Activated CD4-positive, CD25-positive, alpha-beta regulatory T cell treated with anti-CD3 and anti-CD28 coated beads, Interleukin-2, amount 50 U/mL, for 72 hours (primary cell): ENCODE results near the gene CLIC5.

Experiments used
- DNase-seq: peaks from one replicate; pipeline ENCODE4 v3.0.0; 2021

Gene CLIC5

DNA sequence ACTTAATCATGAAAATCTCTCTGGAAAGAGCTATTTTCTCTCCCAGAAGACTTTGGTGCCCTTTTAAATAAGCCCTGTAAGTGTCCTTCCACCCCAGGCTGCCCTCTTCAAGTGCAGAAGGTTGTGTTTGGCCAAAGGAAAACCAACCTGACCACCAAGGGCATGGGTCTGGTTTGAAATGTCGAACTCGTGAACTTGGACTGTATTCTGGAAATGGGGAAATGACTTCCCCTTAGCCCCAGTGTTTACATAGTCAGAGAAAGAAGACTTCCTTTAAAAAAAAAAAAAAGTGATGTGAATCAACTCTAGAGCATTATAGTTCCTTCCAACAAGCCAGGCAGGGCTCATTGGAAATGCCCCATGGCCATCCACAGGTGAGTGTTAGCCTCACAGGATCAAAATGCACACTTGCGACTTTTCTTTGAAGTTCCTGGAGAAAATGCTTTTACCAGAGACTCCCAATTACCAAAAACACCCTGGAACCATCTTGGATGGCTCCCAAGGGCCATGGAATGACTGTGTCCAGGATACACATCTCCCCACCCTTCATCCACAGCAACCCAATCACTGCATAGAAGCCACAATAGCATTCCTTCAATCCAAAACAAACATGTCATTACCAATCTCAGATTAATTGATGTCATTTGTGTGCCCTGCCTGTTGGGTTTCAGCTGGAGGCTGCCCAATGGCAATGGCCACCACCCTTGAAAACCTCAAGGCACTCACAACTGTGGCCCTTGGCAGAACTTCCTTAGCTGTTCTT lies 133.8 kb downstream of the CLIC5 start:
- DNase-seq, result no peak

DNA sequence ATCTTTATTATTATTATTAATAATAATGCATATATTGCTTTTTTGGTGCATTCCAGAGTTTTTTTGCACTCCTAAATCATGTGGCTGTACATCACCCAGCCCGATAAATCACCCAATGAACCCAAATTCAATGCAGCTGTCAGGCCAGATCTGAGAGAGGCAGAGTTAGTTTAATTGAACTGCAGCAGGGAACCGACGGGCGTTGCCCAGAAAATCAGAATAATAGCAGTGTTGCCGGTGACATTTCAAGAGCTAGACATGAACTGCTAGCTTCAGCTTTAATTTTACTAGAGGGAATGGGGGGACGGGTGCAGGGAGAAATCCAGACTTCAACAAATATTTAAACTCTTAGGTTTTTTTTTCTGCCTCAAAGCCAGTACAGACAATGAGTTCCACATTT lies 135.0 kb downstream of the CLIC5 start:
- DNase-seq, result no peak

DNA sequence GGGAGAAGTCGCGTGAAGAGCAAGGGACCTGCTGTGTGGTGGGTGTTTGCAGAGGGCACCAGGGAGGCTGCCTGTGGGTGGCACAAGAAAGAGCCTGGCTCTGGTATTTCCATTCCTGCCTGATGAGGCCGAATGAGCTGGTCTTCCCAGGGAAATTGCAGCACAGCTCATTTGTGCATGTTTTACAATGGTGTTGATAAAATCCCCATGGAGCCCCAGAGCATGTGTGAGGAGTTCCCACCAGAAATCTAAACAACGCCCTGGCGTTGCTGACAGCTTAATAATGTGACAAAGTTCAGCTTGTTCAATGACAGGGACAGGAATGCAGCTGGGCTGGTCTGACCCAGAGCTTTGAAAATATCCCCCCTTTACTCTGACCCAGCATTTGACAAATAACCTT lies 135.5 kb downstream of the CLIC5 start:
- DNase-seq, result no peak

DNA sequence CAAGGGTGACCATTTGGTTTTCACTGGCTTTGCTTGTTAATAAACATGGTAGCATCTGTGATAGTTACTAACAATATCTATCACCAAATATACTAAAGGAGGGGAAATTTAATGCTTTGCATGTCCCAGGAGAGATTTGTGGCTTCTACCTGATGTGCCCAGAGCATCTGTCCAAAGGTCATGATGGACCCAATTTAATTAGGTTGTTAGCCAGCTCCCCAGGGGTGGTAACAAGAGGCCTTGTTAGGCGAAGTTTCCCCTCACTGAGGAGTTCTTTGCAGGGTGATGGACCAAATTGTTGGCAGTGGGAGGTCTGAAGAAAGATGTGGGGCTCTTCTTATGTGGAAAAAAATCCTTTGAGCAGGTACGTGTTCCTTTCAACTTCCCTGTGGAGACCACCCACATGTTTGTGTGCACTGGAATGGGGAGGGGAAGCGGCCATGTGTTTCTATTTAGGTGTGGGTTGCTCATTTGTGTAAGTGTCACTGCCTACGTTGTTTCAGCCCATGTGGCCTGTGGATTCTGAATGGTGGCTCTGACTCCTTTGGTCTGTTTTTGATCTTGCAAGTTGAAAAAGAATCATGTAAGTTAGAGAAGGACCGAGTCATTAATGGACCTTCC lies 137.6 kb downstream of the CLIC5 start:
- DNase-seq, result no peak

DNA sequence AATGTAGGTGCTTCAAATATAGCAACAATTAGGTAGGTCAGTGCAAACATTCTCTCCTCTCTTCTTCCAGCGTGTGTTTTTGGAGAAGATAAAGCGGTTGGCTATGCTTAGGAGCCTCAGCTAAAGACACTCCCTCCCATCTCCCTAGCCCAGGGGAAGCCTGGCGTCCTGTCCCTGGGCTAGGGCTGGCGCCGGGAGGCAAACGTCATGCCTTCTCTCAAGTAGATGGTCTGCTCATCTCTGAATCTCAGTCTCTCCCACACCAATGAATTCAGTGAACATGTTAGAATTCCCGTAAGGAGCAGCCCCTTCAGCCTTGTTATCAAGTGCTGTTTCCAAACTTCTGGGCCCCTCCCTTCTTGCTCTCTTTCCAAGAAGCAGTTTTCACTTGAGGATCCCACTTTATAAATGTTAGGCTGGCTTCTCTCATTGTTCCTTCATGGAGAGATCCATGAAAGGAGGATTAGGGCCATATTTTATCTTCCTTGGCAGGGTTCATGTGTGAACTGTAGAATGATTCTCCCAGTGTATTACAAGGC lies 142.8 kb downstream of the CLIC5 start:
- DNase-seq, result no peak

DNA sequence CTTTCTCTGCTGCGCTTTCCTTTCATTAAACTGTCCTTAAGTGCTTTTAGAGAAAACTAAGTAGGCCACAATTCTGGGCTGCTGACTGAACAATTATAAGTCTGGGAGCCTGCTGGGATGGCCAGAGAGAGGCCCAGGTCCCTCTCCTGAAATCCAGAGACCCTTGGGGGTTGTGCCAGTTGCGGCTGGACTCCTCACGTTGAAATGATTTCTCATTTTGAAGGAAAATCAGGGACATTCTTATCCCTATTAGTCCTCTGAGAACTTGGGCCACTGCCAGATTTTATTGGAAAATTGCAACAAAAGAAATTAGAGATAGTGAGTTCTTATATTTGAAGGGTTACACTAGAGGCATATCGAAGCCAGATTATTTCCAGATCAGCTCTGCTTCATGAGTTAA lies 145.1 kb downstream of the CLIC5 start:
- DNase-seq, result no peak

DNA sequence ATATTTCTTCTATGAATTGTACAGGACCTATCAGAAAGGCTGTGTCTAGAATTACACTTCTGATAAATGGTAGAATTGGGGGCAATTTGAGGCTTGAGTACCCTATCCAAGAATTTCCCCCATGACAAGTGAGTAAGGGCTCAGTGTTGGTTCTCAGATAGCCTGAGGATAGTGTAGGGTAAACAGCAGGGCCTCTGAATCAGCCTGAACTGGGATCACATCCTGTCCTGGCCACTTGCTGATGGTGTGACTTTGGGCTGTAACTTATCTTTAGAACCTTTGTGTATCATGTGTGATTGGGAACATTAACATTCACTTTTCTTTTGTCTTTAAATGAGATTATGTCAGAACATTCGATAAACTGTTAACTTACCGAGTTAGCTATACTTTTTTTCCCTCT lies 151.0 kb downstream of the CLIC5 start:
- DNase-seq, result no peak

DNA sequence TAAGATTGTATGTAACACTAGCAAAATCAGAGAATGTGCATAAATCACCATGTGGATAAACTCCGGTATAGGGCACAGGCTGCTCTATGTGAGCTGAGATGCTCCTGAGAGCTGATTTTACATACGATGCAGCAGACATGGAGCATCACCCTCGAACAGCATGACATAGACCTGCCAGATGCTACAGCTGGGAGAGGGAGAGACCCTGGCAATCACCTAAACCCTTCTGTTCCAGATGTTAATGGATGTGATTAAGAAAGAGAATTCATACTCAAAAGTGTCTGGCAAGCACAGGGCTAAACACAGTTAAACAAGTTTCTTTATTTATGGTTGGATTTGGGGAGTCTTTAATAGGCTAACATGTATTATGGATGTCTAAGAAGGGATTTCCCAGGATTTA lies 157.0 kb downstream of the CLIC5 start:
- no peak for DNase-seq

DNA sequence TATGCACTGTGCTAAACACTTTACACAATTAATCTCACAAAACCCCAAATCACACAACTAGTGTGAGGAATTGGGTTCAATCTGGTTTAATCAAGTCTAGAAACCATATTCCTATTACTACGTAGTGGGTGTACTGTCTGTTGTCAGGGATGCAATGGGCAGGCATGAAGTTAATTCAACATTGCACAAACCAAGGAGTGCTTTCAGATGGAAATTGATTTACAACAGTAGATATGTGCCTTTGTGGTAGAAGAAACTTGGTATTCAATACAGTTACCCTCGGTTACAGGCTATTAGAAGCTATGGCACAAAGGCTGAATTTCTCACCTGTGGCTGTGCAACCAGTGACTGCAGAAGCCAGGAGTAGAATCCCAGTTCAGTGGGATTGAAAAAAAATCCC lies 157.8 kb downstream of the CLIC5 start:
- DNase-seq, result no peak

DNA sequence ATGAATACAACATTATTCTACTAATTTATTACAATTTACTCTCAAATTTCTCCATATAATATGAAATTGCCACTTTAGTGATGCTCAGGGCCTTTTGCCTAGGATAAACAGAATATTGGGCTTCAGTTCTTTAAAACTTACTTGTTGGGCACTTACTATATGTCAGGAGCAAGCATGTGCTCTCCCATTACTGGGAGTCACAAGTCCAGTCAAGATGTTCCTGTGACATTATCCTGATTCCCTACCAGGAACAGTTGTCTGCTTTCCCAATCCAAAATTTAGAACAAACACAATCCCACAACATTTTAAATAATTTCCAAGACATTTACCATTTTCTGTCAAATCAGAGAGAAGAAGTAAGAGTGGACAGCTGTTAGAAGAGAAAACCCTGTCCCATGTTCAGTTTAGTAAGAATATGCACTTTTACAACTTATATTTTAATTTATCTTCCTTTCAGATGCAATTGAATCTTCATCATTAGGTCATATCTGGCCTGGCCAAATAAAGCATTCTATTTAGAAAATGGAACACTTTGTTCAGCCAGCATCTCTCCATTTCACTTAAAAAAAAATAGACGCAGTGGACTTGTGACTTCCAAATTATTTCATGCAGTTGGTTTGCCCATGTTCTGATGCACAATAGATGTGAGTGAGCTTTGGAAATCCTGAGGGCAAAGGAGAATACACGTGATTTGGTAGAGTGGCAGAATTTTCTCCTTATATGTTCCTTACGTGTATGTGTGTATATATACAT lies 159.8 kb downstream of the CLIC5 start:
- DNase-seq, result no peak

DNA sequence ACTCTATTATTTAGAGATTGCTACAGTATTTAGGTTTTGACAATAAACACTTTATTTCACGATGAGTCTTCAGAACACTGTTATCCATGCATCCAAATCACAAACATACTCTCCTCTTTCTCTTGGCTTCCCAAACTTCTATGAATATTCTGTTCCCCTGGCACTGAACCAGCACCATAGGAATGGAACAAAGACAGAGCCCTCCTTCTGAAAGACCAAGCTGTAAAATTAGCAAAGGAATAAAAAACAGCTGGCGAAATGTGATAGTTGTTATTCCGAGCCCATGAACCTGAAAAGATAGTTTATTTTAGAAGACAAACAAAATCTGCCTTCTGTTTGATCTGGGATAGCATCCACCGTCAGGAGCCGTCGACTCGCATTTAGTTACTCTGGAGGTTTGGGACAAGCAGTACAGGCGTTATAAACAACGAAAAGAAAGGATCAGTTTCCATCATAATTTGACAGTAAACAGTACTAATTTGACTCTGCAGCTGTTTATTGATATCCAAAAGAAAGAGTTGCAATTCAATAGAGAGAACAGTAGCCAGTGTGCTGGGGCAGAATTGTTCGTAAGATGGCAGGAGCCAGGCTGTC lies 161.4 kb downstream of the CLIC5 start:
- DNase-seq, result no peak

DNA sequence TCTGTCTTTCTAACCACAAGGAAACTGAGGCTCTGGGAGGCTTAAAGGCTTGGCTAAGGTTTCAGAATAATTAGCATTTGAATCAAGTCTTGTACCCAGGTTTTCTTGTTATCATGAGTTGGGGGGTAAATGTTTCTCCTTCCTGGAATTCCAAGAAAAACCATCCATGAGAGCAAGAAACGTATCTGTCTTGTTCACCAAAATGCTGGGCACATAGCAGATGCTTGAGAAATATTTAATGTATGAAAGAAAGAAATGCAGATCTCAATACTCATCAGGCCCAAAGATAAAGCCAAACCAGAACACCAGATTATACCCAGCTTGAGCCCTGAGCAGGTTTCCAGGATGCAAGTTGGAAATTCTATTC lies 164.6 kb downstream of the CLIC5 start:
- DNase-seq, result no peak

DNA sequence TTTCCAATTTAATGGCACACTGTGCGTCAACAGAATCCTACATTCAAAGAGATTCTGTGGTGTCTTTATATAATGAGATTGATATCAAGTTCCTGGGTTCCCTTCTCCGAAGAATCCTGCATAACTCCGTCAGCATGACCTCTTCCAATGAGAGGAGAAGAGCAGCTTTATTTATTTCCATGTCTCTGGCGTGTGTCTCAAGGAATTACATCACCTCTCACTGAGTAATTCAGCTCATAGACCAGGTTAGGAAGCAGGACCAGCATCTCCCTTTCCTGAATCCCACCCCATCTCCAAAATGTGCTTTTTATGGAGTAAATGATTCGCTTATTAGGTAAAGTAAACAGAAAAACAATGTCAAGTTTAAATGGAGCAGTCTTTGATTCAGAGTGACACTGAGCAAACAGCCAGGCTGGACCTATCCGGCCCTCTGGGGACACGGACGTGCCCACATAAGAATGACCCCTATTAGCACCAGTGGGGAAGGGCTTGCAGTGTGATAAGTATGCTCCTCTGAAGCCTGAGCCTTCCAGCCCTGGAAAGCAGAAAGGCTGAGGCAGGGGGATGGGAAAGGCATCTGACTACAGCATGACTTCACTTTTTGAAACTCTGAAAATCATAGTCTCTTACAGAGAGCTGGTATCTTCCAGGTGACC lies 165.2 kb downstream of the CLIC5 start:
- DNase-seq, result no peak

DNA sequence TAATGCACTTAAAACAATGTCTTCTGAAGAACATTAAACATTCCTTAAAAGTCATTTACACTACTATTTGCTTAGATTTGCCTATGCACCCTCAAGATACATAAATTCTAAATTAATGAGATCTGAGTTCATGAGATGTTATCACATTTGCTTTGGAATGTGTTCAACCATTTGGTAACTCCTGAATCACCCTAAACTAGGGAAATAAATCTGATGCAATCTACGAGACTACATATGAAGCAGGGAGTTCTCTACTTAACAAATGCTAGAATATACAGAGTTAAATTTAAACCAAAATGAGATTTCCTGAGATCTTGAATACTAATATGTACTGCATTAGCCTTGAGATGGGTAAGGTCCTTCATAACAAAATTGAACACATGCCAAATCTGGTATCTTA lies 170.1 kb downstream of the CLIC5 start:
- no peak for DNase-seq

DNA sequence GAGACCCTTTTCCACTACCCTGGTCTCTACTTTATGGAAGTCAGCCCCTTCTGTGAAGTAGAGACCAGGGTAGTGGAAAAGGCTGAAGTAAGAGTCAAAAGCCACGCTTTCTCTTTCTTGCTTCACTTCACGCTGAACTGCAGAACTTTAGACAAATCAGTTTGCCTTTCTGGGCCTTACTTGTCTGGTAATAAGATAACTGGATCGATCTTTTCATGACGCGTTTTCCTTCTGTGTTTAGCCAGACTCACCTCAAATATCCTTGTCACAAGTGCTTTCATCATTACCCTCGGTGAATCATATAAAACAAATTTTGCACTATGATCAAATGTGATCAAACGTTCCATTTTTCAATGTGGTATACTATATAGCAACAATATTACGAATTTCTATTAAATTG lies 170.7 kb downstream of the CLIC5 start:
- no peak for DNase-seq

DNA sequence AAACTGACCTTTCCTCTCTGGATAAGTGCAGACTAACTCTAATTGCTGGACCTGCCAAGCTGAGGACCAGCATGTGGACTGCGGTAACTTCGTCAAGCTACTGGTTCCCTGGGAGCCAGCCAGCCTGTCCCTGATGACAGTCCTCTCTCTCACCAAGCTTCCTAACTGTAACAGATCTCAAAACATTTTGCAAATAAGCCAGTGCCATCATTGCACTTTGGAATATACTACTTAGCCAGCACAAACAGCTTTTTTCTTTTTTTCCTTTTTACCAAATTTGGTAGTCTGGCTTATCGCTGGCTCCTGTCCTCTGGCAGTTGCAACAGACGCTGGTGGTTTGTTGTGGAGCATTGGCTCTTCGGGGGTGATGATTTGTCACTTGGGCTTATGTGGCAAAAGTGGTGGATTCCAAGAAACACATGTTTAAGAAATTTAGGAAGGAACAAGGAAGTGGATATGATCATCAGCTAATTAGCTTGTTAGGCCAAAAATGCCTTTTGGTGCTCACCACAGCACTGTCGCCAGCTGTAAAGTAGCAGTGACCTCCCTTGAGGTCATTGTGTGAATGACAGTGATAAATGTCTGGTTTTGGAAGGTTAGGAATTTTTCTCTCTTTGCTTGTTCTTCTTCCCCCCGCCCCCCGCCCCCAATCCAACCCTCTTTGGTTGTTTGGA lies 171.7 kb downstream of the CLIC5 start:
- DNase-seq, result no peak

DNA sequence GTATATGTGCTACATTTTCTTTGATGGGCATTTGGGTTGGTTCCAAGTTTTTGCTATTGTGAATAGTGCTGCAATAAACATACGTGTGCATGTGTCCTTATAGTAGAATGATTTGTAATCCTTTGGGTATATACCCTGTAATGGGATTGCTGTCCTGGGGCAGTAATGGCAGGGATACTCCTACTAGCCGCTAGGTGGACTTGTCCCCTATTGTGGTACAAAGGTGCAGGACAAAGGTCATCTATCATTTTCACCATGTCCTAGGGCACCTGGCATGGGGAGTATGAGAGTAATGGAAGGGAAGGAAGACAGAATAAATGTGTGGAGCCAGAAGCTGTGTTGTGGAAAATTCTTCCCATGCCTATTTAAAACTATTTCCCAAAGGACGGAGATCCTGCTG lies 174.6 kb downstream of the CLIC5 start:
- no peak for DNase-seq

DNA sequence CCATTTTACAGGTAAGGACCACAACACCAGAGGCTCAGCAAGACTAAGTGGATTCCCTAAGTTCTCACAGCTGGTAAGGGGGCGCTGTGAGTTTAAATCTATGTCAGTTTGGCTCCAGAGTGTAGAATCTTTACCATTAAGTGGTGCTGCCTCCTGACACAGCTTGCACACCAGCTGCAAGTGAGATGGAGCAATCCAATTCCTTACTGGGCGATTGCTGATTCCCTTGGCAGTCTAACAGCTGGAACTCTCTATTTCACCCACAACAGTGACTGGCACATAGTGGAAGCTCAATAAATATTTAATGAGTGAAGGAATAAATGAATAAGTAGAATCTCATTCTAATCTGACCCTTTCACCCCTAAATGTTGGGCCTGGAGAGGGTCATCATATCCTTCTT lies 176.7 kb downstream of the CLIC5 start:
- no peak for DNase-seq

DNA sequence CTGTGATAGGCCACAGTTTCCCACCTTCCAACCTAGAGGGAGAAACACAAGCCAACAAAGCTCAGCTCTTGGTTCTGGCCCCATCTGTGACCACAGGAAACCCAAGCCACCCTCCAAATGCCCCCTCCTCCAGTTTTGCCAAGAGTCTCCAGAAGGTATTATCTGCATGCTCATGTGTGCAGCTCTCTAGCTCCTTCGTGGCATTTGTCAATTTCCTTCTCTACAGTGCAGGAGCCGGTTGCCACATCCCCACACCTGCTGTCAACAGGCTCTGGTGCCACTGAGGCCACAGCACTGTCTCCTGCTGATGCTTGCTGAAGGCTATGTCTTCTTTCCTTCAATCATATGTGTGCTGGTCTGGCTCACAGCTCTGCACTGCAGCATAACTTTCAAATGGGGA lies 177.2 kb downstream of the CLIC5 start:
- no peak for DNase-seq

DNA sequence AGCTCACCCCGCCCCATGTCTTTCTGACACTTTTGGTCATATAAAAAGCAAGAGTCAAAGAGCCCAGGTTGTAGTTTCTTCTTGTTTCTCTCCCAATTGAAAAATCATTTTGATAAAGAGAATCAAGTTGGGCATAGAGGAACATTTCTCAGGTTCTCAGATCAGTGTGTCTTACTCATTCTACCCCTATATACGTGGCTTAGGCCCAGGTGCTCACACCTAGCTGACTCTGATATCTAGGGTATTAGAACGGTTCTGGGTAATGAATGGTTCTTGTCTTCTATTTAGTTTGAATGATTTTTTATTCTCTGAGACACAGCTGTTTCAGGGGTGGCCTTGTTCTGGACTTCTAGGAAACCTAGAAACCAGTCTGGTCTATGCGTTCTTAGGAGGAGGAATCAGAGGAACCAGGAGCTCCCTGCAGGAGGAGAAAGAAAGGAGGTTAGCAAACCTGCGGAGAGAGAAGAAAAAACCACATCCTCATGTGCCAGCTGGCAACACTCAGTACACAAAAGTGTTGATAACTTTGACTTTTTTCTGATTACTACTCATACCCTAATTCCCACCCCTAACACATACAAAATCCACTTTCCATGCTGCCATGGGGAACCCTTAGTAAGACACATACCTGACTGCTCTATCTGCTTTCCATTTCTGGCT lies 178.0 kb downstream of the CLIC5 start:
- no peak for DNase-seq

DNA sequence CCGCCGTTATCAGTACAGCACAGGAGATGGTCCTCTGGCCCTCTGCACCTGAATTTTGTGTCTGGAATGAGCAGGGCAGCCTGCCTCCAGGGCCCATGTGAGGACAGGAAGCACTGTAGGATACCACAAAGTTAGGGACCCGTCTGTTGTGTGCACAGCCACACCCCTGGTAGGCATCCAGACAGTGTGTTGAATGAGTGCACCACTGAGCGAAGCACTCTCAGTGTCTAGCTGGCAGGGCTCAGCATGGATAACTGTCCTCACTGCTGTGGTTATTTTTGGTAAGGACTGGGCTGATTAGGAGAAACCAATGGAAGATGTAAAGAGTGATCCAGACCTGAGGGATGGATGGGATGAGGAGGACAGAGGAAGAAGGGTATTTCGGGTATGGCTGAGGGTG lies 178.7 kb downstream of the CLIC5 start:
- no peak for DNase-seq

DNA sequence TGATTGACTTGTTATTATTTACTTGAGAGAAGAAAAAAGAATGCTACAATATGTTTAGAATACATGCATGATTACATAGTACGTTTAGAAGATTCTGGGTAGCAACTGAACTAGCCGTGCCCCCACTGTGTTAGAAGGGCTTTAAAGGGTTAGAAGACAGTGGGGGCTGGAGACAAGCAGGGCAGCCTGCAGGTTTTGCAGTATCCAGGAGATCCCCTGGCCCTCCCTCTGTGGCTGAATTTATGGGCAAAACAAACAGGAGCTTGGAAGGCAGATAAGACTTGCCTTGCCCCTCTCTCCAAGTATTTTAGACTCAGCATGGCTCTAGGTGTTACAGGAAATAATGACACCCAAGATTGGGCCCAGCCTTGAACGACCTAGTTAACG lies 179.2 kb downstream of the CLIC5 start:
- DNase-seq, result no peak
